IMR-90 (cell line): ENCODE results near the gene SURF4. TPM values are rescaled to one million over a fixed set of nuclear protein-coding genes. Genes with fewer than 3 reads are reported as not detected.

ENCODE experiments used
- ATAC-seq: fragments of 200-7000 bp; cut with Tn5 transposase; 2 replicates; pipeline ENCODE4 v1.9.1; 2020; ENCODE audit warnings: low read depth, mild to moderate bottlenecking, moderate library complexity
- BruUV-seq: library from RNA; stranded (reverse); fragments of 400-500 nt; replicated peaks from 2 replicates; lab custom pipeline; 2021; lab: Mats Ljungman, UMichigan
- CTCF ChIA-PET: fragments of 300-600 bp; formaldehyde crosslinking; extraction: SDS; loops from one replicate; lab custom pipeline; 2021; ENCODE audit warnings: antibody characterized with exemption; lab: Yijun Ruan, JAX
- POLR2A ChIA-PET: fragments of 300-600 bp; sonication (Branson Sonifier 250); formaldehyde crosslinking; loops from one replicate; lab custom pipeline; 2022; ENCODE audit warnings: antibody characterized with exemption; ENCODE audit not compliant: unreplicated experiment; lab: Charles Lee
- DNase-seq: peaks from one replicate; pipeline ENCODE4 v3.0.0; 2013
- H2AFZ ChIP-seq: replicated peaks from 2 replicates; pipeline ENCODE3; 2013; ENCODE audit warnings: low read length, mild to moderate bottlenecking; ENCODE audit not compliant: poor library complexity
- H2AK5ac ChIP-seq: 2 replicates; pipeline ENCODE4 v1.6.1; 2013; ENCODE audit warnings: low read depth, low read length, inconsistent platforms
- H2AK9ac ChIP-seq: replicated peaks from 2 replicates; pipeline ENCODE3; 2013; ENCODE audit warnings: mild to moderate bottlenecking, low read depth, low read length, moderate library complexity; ENCODE audit not compliant: poor library complexity
- H2BK120ac ChIP-seq: 2 replicates; pipeline ENCODE4 v1.6.1; 2013; ENCODE audit warnings: low read depth, low read length, inconsistent platforms
- H2BK15ac ChIP-seq: 3 replicates; pipeline ENCODE4 v1.6.1; 2013; ENCODE audit warnings: low read depth, low read length, inconsistent platforms
- H2BK20ac ChIP-seq: 2 replicates; pipeline ENCODE4 v1.6.1; 2013; ENCODE audit warnings: low read depth, mild to moderate bottlenecking, inconsistent platforms, low read length, moderate library complexity
- H2BK5ac ChIP-seq: 2 replicates; pipeline ENCODE4 v1.6.1; 2013; ENCODE audit warnings: mild to moderate bottlenecking, low read depth, low read length, inconsistent platforms; ENCODE audit not compliant: poor library complexity, severe bottlenecking
- H3K14ac ChIP-seq: replicated peaks from 2 replicates; pipeline ENCODE4 v1.6.1; 2013; ENCODE audit warnings: low read depth, low read length, inconsistent platforms
- H3K18ac ChIP-seq: 2 replicates; pipeline ENCODE4 v1.6.1; 2013; ENCODE audit warnings: low read depth, low read length, control low read depth
- H3K23ac ChIP-seq: 2 replicates; pipeline ENCODE4 v1.6.1; 2013; ENCODE audit warnings: low read depth, low read length, inconsistent platforms
- H3K27ac ChIP-seq: 2 replicates; pipeline ENCODE4 v1.5.1; 2013; ENCODE audit warnings: mild to moderate bottlenecking, control low read depth, low read length; ENCODE audit not compliant: insufficient read depth
- H3K27me3 ChIP-seq: 2 replicates; pipeline ENCODE4 v1.6.1; 2013; ENCODE audit warnings: low read length; ENCODE audit not compliant: control insufficient read depth, insufficient read depth
- H3K36me3 ChIP-seq: 2 replicates; pipeline ENCODE4 v1.6.1; 2013; ENCODE audit warnings: low read length, mixed read lengths; ENCODE audit not compliant: control insufficient read depth, insufficient read depth
- H3K4ac ChIP-seq: 2 replicates; pipeline ENCODE4 v1.6.1; 2013; ENCODE audit warnings: low read depth, low read length, inconsistent platforms
- H3K4me1 ChIP-seq: 2 replicates; pipeline ENCODE4 v1.6.1; 2013; ENCODE audit warnings: low read length, mixed read lengths; ENCODE audit not compliant: control insufficient read depth, insufficient read depth
- H3K4me2 ChIP-seq: 2 replicates; pipeline ENCODE4 v1.6.1; 2013; ENCODE audit warnings: low read depth, mild to moderate bottlenecking, control low read depth, low read length, moderate library complexity
- H3K4me3 ChIP-seq: 2 replicates; pipeline ENCODE4 v1.5.1; 2013; ENCODE audit warnings: low read depth, mild to moderate bottlenecking, control low read depth, low read length, moderate library complexity; ENCODE audit not compliant: insufficient read depth
- H3K56ac ChIP-seq: 2 replicates; pipeline ENCODE4 v1.6.1; 2013; ENCODE audit warnings: low read length, inconsistent platforms; ENCODE audit not compliant: insufficient read depth; ENCODE audit errors: extremely low read depth
- H3K79me1 ChIP-seq, 2 experiments: 2 replicates each; pipeline ENCODE4 v1.6.1; 2013; ENCODE audit warnings: low read length in 2 of 2, inconsistent platforms in 1 of 2, low read depth in 1 of 2
- H3K9ac ChIP-seq: 2 replicates; pipeline ENCODE4 v1.6.1; 2013; ENCODE audit warnings: low read depth, low read length, control low read depth
- H3K9me1 ChIP-seq: 2 replicates; pipeline ENCODE4 v1.6.1; 2013; ENCODE audit warnings: low read length, inconsistent platforms; ENCODE audit not compliant: insufficient read depth
- H3K9me3 ChIP-seq: 2 replicates; pipeline ENCODE4 v1.6.1; 2013; ENCODE audit warnings: low read length; ENCODE audit not compliant: control insufficient read depth, insufficient read depth
- H4K20me1 ChIP-seq: 2 replicates; pipeline ENCODE4 v1.6.1; 2013; ENCODE audit warnings: low read length, inconsistent platforms; ENCODE audit not compliant: insufficient read depth
- H4K5ac ChIP-seq: 2 replicates; pipeline ENCODE4 v1.6.1; 2013; ENCODE audit warnings: mild to moderate bottlenecking, low read depth, low read length, control low read depth
- H4K8ac ChIP-seq, 2 experiments: 2 replicates each; pipeline ENCODE4 v1.6.1; 2013; ENCODE audit warnings: low read depth in 2 of 2, low read length in 2 of 2, control low read depth in 1 of 2, inconsistent platforms in 1 of 2
- H4K91ac ChIP-seq: 2 replicates; pipeline ENCODE4 v1.6.1; 2013; ENCODE audit warnings: low read depth, low read length, inconsistent platforms; ENCODE audit not compliant: insufficient read depth
- BHLHE40 ChIP-seq: fragments of 150-350 bp; IDR thresholded peaks from 2 replicates; pipeline ENCODE4 v1.6.1; 2016; ENCODE audit warnings: mild to moderate bottlenecking, low read depth, low read length
- CHD1 ChIP-seq: IDR thresholded peaks from 2 replicates; pipeline ENCODE4 v1.6.1; 2012; ENCODE audit warnings: low read depth, low read length, improper control_type of control experiment
- FOS ChIP-seq: fragments of 150-350 bp; IDR thresholded peaks from 2 replicates; pipeline ENCODE4 v1.6.1; 2016; ENCODE audit warnings: low read depth, low read length
- MAFK ChIP-seq: IDR thresholded peaks from 2 replicates; pipeline ENCODE4 v1.6.1; 2012; ENCODE audit warnings: low read depth, low read length, improper control_type of control experiment
- MAZ ChIP-seq: IDR thresholded peaks from 2 replicates; pipeline ENCODE4 v1.6.1; 2012; ENCODE audit warnings: low read depth, mild to moderate bottlenecking, low read length, improper control_type of control experiment, moderate library complexity, borderline replicate concordance
- MXI1 ChIP-seq: IDR thresholded peaks from 2 replicates; pipeline ENCODE4 v1.6.1; 2012; ENCODE audit warnings: low read depth, mild to moderate bottlenecking, low read length, moderate library complexity, borderline replicate concordance
- POLR2A ChIP-seq: IDR thresholded peaks from 2 replicates; pipeline ENCODE4 v1.6.1; 2012; ENCODE audit warnings: mild to moderate bottlenecking, low read depth, low read length
- RAD21 ChIP-seq: IDR thresholded peaks from 2 replicates; pipeline ENCODE4 v1.6.1; 2012; ENCODE audit warnings: low read length, improper control_type of control experiment
- SMC3 ChIP-seq: fragments of 150-350 bp; IDR thresholded peaks from 2 replicates; pipeline ENCODE4 v1.6.1; 2016; ENCODE audit warnings: low read depth, mild to moderate bottlenecking, antibody characterized with exemption, low read length, moderate library complexity
- WGBS, 2 experiments: methylation state at CpG; one replicate each; pipeline versions ENCODE4 v1.1.5 to v1.1.7; 2013; ENCODE audit warnings: missing lambda C conversion rate in 2 of 2; ENCODE audit not compliant: insufficient read length in 1 of 2; ENCODE audit errors: extremely low coverage in 2 of 2; 5-methylcytosine and 5-hydroxymethylcytosine counted together
- dilution Hi-C: fragments of 300-500 bp; cut with HindIII; formaldehyde crosslinking; loops from one replicate; pipeline ENCODE4 v1.14.3; 2018; ENCODE audit warnings: low sequenced_read_pairs; ENCODE audit not compliant: unreplicated experiment
- in situ Hi-C: fragments of 300-500 bp; cut with MboI; formaldehyde crosslinking; loops from 3 replicates; pipeline ENCODE4 v1.14.3; 2019; ENCODE audit warnings: low sequenced_read_pairs, inconsistent platforms, mixed read lengths
- intact Hi-C: fragments of 100-400 bp; cut with micrococcal nuclease; formaldehyde crosslinking; loops from 2 replicates; pipeline ENCODE4 v1.10.0; 2022
- polyA plus RNA-seq, 3 experiments: library from polyadenylated mRNA; depleted of rRNA; stranded (reverse); fragments of >200 nt; gene quantifications; 2 replicates each; pipeline ENCODE4 v1.2.3, GENCODE V29; 2012; ENCODE audit warnings: low replicate concordance in 1 of 3
- total RNA-seq: library from RNA; depleted of rRNA; stranded (reverse); fragments of >200 nt; gene quantifications from 2 replicates; pipeline ENCODE4 v1.2.3, GENCODE V29; 2012
- TF ChIP-seq, protein P1 (sequence below): conservative IDR thresholded peaks from 2 replicates; pipeline ENCODE4 v1.5.1; 2012; ENCODE audit warnings: mild to moderate bottlenecking, low read depth, low read length, improper control_type of control experiment

The SURF4 gene
- total and polyA plus RNA-seq, 2 of the 4 experiments (the other 2 are of a cell fraction) = 307 to 532 TPM

DNA sequence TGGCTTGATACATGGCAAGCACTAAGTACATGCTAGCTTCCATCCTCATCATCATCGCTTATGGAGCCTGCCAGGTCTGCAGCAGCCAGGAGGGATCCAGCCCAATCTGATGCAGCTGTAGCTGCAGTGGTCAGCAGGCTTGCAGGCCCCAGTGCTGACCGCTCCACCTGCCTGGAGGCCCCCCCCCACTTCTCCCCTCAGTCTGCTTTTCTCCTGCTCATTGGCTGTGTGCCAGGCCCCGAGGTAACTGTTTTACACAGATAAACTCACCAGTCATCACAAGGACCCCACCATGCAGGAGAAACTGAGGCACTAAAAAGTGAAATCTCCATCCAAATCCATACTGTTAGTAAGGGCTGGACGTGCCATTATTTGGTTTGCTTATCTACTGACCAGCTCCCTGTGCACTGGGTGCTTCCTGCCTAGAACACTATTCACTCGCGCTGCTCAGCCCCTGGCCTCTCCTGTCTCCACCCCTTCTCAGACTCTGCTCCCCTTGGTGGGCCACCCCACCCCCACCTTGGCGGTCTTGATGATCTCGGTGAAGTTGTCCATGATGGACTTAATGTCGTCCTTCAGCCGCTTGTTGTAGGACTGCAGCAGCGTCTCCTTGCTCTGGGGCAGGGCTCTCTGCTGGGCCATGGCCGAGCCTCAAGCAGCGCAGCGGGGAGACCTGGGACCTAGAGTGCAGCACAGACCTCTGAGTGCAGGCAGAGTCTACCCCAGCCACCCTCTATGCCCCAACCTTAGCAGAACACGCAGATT lies 29.7 kb downstream of the SURF4 start:
- Histone ChIP-seq H3K4ac (peak overlapping the region; percentile 11; the same call in 1 of the 2 replicates), H3K9me3 (no peaks in the 10 kb centered on the region), H3K4me2 (peak overlapping the region; percentile 89), H3K27ac (peak overlapping the region; percentile 16; the same call in 1 of the 2 replicates), H4K91ac (no peak overlapping the region), H3K18ac (no peak overlapping the region), H3K9ac (peak overlapping the region; percentile 75), H3K4me3 (peak overlapping the region; percentile 74; the same call in 1 of the 2 replicates), H3K56ac (no peak overlapping the region), H3K4me1 (peaks cover 16% of the 10 kb centered on the region), H3K14ac (no peak overlapping the region), H2BK5ac (no peak overlapping the region), H3K79me1 (peaks cover 31 to 69% of the 10 kb centered on the region in 2 experiments), H4K5ac (no peak overlapping the region), H2AFZ (peak overlapping the region; percentile 77), H4K8ac (no peak overlapping the region), H3K27me3 (no peaks in the 10 kb centered on the region), H3K9me1 (peaks cover 6% of the 10 kb centered on the region; the same call in 1 of the 2 replicates), H2AK9ac (peak overlapping the region; percentile 52), H4K20me1 (peaks cover 38% of the 10 kb centered on the region), H3K23ac (peak overlapping the region; percentile 38; the same call in 1 of the 2 replicates), H2BK15ac (no peak overlapping the region), H2BK120ac (no peak overlapping the region), H2BK20ac (no peak overlapping the region), H2AK5ac (peak overlapping the region; percentile 44; the same call in 1 of the 2 replicates), H3K36me3 (peaks cover 65% of the 10 kb centered on the region)
- in situ Hi-C loops (no loop called here), dilution Hi-C loops (no loop called here), intact Hi-C loops (no loop called here)
- TF ChIP-seq, protein P1, sequence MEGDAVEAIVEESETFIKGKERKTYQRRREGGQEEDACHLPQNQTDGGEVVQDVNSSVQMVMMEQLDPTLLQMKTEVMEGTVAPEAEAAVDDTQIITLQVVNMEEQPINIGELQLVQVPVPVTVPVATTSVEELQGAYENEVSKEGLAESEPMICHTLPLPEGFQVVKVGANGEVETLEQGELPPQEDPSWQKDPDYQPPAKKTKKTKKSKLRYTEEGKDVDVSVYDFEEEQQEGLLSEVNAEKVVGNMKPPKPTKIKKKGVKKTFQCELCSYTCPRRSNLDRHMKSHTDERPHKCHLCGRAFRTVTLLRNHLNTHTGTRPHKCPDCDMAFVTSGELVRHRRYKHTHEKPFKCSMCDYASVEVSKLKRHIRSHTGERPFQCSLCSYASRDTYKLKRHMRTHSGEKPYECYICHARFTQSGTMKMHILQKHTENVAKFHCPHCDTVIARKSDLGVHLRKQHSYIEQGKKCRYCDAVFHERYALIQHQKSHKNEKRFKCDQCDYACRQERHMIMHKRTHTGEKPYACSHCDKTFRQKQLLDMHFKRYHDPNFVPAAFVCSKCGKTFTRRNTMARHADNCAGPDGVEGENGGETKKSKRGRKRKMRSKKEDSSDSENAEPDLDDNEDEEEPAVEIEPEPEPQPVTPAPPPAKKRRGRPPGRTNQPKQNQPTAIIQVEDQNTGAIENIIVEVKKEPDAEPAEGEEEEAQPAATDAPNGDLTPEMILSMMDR = no peak
- TF ChIP-seq POLR2A (no peak), SMC3 (no peak), BHLHE40 (no peak), RAD21 (no peak), MAZ (no peak), FOS (no peak), MXI1 (no peak), CHD1 (no peak), MAFK (no peak)
- 57% methylated on average over 12 of the region's 15 CpGs; no CpG with 5 or more reads in 1 of the 2 experiments for WGBS, 2 experiments
- ChIA-PET CTCF (no interaction called here), POLR2A (interaction anchor here (0.9 kb wide), 1 partner anchor 10 kb away, joined by 3 read pairs; the partner anchor contains the start of gene SURF6)
- ATAC-seq (no peak), DNase-seq (no peak)
- no TSS peak for BruUV-seq
